OCI-LY1 (cell line): ENCODE measurements around the gene MIB2.

ENCODE experiments used
- CTCF ChIP-seq: fragments of 200-600 bp; sonication (generic), shearing (Covaris generic); IDR thresholded peaks from 2 replicates; pipeline ENCODE4 v1.5.1; 2017; ENCODE audit warnings: mild to moderate bottlenecking, antibody characterized with exemption, low read length, moderate library complexity, mixed read lengths
- EZH2 ChIP-seq: fragments of 200-600 bp; sonication (generic), shearing (Covaris generic); IDR thresholded peaks from 2 replicates; pipeline ENCODE4 v1.8.0; 2017; ENCODE audit warnings: borderline replicate concordance, mixed run types, mild to moderate bottlenecking, antibody characterized with exemption, low read length, moderate library complexity, mixed read lengths

- no peak for TF ChIP-seq EZH2
- TF ChIP-seq CTCF: no peak
These were observed 12.0 kb downstream of the MIB2 start for GRCh38 chr1:1627261-1627828.
